Liver (tissue), 9 donors: Measurements from ENCODE around the gene USP40. TPM values are rescaled to one million over a fixed set of nuclear protein-coding genes. Genes with fewer than 3 reads are reported as not detected.
A peak's percentile ranks its signal among the peaks of the same experiment; 100 is the strongest.

ENCODE experiments used
- DNase-seq: peaks from one replicate; pipeline ENCODE4 v3.0.0-alpha.2; 2017; ENCODE audit warnings: low spot score
- H3K27ac ChIP-seq, 2 donors: one replicate each; pipeline ENCODE4 v1.7.0; 2013; ENCODE audit warnings: inconsistent platforms in 2 of 2, low read length in 2 of 2, control low read depth in 1 of 2, low read depth in 1 of 2, mild to moderate bottlenecking in 1 of 2
- H3K27me3 ChIP-seq, 4 donors: one replicate each; pipeline versions ENCODE4 v1.6.1 to v1.7.0; 2013; ENCODE audit warnings: low read length in 3 of 4, inconsistent platforms in 1 of 4, mild to moderate bottlenecking in 1 of 4, moderate library complexity in 1 of 4; ENCODE audit not compliant: control insufficient read depth in 4 of 4, insufficient read depth in 4 of 4
- H3K36me3 ChIP-seq, 4 donors: one replicate each; pipeline versions ENCODE4 v1.6.1 to v1.7.0; 2013; ENCODE audit warnings: low read length in 3 of 4, mild to moderate bottlenecking in 3 of 4, low read depth in 1 of 4, moderate library complexity in 1 of 4; ENCODE audit not compliant: control insufficient read depth in 4 of 4, insufficient read depth in 3 of 4
- H3K4me1 ChIP-seq, 4 donors: one replicate each; pipeline versions ENCODE4 v1.6.1 to v1.7.0; 2013; ENCODE audit warnings: low read length in 3 of 4, mild to moderate bottlenecking in 3 of 4, moderate library complexity in 1 of 4; ENCODE audit not compliant: control insufficient read depth in 4 of 4, insufficient read depth in 4 of 4
- H3K4me3 ChIP-seq, 3 donors: one replicate each; pipeline versions ENCODE4 v1.6.1 to v1.7.0; 2013; ENCODE audit warnings: low read length in 3 of 3, control low read depth in 1 of 3, low read depth in 1 of 3, mild to moderate bottlenecking in 1 of 3
- H3K9ac ChIP-seq, 2 donors: one replicate each; pipeline ENCODE4 v1.7.0; 2013; ENCODE audit warnings: low read length in 2 of 2, mild to moderate bottlenecking in 2 of 2, moderate library complexity in 2 of 2, control low read depth in 1 of 2, low read depth in 1 of 2
- H3K9me3 ChIP-seq, 4 donors: one replicate each; pipeline versions ENCODE4 v1.6.1 to v1.7.0; 2013; ENCODE audit warnings: low read length in 3 of 4; ENCODE audit not compliant: control insufficient read depth in 4 of 4
- ATF3 ChIP-seq: IDR thresholded peaks from 2 replicates; pipeline ENCODE4 v1.6.1; 2016; ENCODE audit warnings: antibody characterized with exemption
- FOXA1 ChIP-seq: IDR thresholded peaks from 2 replicates; pipeline ENCODE4 v1.6.1; 2016; ENCODE audit warnings: antibody characterized with exemption
- GABPA ChIP-seq, 2 donors: IDR thresholded peaks in 1 of 2; conservative IDR thresholded peaks in 1 of 2; 2 replicates each; pipeline ENCODE4 v1.6.1; 2016; ENCODE audit warnings: antibody characterized with exemption in 2 of 2, mild to moderate bottlenecking in 1 of 2, moderate library complexity in 1 of 2
- HNF4A ChIP-seq, 2 donors: conservative IDR thresholded peaks; 2 replicates each; pipeline ENCODE4 v1.6.1; 2016; ENCODE audit warnings: antibody characterized with exemption in 2 of 2, mild to moderate bottlenecking in 2 of 2
- HNF4G ChIP-seq: IDR thresholded peaks from 2 replicates; pipeline ENCODE4 v1.6.1; 2016; ENCODE audit warnings: antibody characterized with exemption
- JUND ChIP-seq, 2 donors: IDR thresholded peaks; 2 replicates each; pipeline ENCODE4 v1.6.1; 2016; ENCODE audit warnings: antibody characterized with exemption in 2 of 2
- MAX ChIP-seq: IDR thresholded peaks from 2 replicates; pipeline ENCODE4 v1.6.1; 2016; ENCODE audit warnings: antibody characterized with exemption
- NR2F2 ChIP-seq: IDR thresholded peaks from 2 replicates; pipeline ENCODE4 v1.6.1; 2016; ENCODE audit warnings: antibody characterized with exemption
- RAD21 ChIP-seq, 2 donors: IDR thresholded peaks; 2 replicates each; pipeline ENCODE4 v1.6.1; 2016; ENCODE audit warnings: antibody characterized with exemption in 2 of 2, mild to moderate bottlenecking in 2 of 2
- TAF1 ChIP-seq: conservative IDR thresholded peaks from 2 replicates; pipeline ENCODE4 v1.6.1; 2016; ENCODE audit warnings: antibody characterized with exemption, mild to moderate bottlenecking
- YY1 ChIP-seq: IDR thresholded peaks from 2 replicates; pipeline ENCODE4 v1.6.1; 2016; ENCODE audit warnings: antibody characterized with exemption, mild to moderate bottlenecking
- WGBS: extraction: QIAGEN DNeasy Blood & Tissue Kit; methylation state at CpG from one replicate; pipeline ENCODE4 v1.1.7; 2013; 5-methylcytosine and 5-hydroxymethylcytosine counted together
- polyA plus RNA-seq, 2 donors: library from polyadenylated mRNA; stranded (reverse) in 1 of 2; unstranded in 1 of 2; fragments of 200-250 nt in 1 of 2; fragments of >200 nt in 1 of 2; fragmentation: Nextera tagmentation in 1 of 2; extraction: Ambion mirVana in 1 of 2; gene quantifications; one replicate each; pipeline versions ENCODE4 v1.2.1 to v1.2.3, GENCODE V29; 2013 to 2015
- total RNA-seq, 2 donors: library from RNA; depleted of rRNA; stranded (reverse); fragments of >200 nt; gene quantifications; one replicate each; pipeline ENCODE4 v1.2.3, GENCODE V29; 2014
- TF ChIP-seq, protein P1 (sequence below): IDR thresholded peaks from 2 replicates; pipeline ENCODE4 v1.6.1; 2016; ENCODE audit warnings: antibody characterized with exemption
- TF ChIP-seq, protein P2 (sequence below): fragments of 150-350 bp; IDR thresholded peaks from 2 replicates; pipeline ENCODE4 v1.5.1; 2017; ENCODE audit warnings: improper control_type of control experiment, low read depth, low read length; ENCODE audit not compliant: missing input control
- donor health status: healthy.
- donor health status: healthy.
- donor health status: healthy.
- donor health status: healthy.
- donor health status: healthy.

Gene USP40
- total and polyA plus RNA-seq, 4 donors = 12.0 to 29.0 (median 17.1) TPM

GRCh38 chr2:233487748-233488345 lies 78.7 kb downstream of the USP40 start:
- no peak overlapping the region for H3K27ac ChIP-seq
- TF ChIP-seq RAD21 (IDR thresholded peaks at IDR 0.05) (no peak), ATF3 (no peak), FOXA1 (no peak), HNF4G (no peak), GABPA (IDR thresholded peaks at IDR 0.05 in 1 of 2, conservative IDR thresholded peaks at IDR 0.05 in 1 of 2) (no peak), NR2F2 (no peak)
- TF ChIP-seq, protein P1, sequence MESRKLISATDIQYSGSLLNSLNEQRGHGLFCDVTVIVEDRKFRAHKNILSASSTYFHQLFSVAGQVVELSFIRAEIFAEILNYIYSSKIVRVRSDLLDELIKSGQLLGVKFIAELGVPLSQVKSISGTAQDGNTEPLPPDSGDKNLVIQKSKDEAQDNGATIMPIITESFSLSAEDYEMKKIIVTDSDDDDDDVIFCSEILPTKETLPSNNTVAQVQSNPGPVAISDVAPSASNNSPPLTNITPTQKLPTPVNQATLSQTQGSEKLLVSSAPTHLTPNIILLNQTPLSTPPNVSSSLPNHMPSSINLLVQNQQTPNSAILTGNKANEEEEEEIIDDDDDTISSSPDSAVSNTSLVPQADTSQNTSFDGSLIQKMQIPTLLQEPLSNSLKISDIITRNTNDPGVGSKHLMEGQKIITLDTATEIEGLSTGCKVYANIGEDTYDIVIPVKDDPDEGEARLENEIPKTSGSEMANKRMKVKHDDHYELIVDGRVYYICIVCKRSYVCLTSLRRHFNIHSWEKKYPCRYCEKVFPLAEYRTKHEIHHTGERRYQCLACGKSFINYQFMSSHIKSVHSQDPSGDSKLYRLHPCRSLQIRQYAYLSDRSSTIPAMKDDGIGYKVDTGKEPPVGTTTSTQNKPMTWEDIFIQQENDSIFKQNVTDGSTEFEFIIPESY = no peak
- TF ChIP-seq, protein P2, sequence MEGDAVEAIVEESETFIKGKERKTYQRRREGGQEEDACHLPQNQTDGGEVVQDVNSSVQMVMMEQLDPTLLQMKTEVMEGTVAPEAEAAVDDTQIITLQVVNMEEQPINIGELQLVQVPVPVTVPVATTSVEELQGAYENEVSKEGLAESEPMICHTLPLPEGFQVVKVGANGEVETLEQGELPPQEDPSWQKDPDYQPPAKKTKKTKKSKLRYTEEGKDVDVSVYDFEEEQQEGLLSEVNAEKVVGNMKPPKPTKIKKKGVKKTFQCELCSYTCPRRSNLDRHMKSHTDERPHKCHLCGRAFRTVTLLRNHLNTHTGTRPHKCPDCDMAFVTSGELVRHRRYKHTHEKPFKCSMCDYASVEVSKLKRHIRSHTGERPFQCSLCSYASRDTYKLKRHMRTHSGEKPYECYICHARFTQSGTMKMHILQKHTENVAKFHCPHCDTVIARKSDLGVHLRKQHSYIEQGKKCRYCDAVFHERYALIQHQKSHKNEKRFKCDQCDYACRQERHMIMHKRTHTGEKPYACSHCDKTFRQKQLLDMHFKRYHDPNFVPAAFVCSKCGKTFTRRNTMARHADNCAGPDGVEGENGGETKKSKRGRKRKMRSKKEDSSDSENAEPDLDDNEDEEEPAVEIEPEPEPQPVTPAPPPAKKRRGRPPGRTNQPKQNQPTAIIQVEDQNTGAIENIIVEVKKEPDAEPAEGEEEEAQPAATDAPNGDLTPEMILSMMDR = no peak
- 92% methylated on average over 9 of the region's 9 CpGs for WGBS

GRCh38 chr2:233486778-233487552 lies 79.6 kb downstream of the USP40 start:
- Histone ChIP-seq H3K4me3 (no peak overlapping the region), H3K9ac (no peak overlapping the region), H3K27me3 (no peaks in the 10 kb centered on the region), H3K27ac (no peak overlapping the region), H3K4me1 (peaks cover 0 to 3% (median 0%) of the 10 kb centered on the region in 4 donors), H3K9me3 (no peaks in the 10 kb centered on the region), H3K36me3 (peaks cover 16 to 64% (median 48%) of the 10 kb centered on the region in 4 donors)
- WGBS = 80% methylated on average over 4 of the region's 4 CpGs
- no peak for TF ChIP-seq RAD21 (IDR thresholded peaks at IDR 0.05)
- TF ChIP-seq HNF4A (conservative IDR thresholded peaks at IDR 0.05) = no peak
- TF ChIP-seq MAX = no peak
- DNase-seq = no peak

More at GRCh38 chr2:233487748-233488345, 78.7 kb downstream of the USP40 start:
- H3K9ac ChIP-seq = no peak overlapping the region
- no peak for DNase-seq
- peaks cover 16 to 67% (median 50%) of the 10 kb centered on the region in 4 donors for H3K36me3 ChIP-seq
- no peaks in the 10 kb centered on the region for H3K9me3 ChIP-seq
- no peaks in the 10 kb centered on the region for H3K27me3 ChIP-seq
- no peak overlapping the region for H3K4me3 ChIP-seq
- peaks cover 0 to 3% (median 0%) of the 10 kb centered on the region in 4 donors for H3K4me1 ChIP-seq

DNA sequence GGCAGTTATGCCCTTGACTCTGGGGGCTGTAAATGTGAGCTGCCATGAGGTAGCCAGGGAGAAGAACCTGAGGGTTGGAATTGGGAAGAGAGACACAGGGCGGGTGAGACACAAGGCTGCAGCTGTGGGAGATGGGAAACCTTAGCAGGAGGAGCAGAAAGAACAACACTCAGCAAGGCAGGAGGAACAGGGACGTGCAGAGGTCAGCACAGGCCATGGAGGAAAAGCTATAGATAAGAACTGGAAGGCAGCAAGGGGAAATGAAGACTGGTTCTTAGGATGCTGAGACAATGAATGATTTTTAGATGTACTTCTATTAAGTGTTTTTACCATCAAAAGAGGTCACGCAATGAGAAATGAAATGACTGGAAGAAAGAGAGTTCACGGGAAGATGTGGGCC lies 80.2 kb downstream of the USP40 start:
- Histone ChIP-seq H3K4me1 (peaks cover 0 to 3% (median 0%) of the 10 kb centered on the region in 4 donors), H3K27ac (no peak overlapping the region), H3K9me3 (no peaks in the 10 kb centered on the region), H3K27me3 (no peaks in the 10 kb centered on the region), H3K9ac (no peak overlapping the region), H3K36me3 (peaks cover 16 to 64% (median 45%) of the 10 kb centered on the region in 4 donors), H3K4me3 (no peak overlapping the region)
- TF ChIP-seq TAF1 (no peak), MAX (no peak), NR2F2 (peak; percentile 62), YY1 (no peak), JUND (IDR thresholded peaks at IDR 0.05) (no peak), GABPA (IDR thresholded peaks at IDR 0.05 in 1 of 2, conservative IDR thresholded peaks at IDR 0.05 in 1 of 2) (no peak)
- DNase-seq = no peak
- 90% methylated on average over 4 of the region's 4 CpGs for WGBS
